Nephron (organoid): ENCODE measurements around the gene CAPN11.

Source experiments
- H3K27ac Mint-ChIP-seq, 3 experiments: 2 replicates each; pipeline ENCODE4 v1.8.0; 2020; ENCODE audit warnings: mixed read lengths in 3 of 3, mild to moderate bottlenecking in 2 of 3, moderate library complexity in 1 of 3
- H3K27me3 Mint-ChIP-seq: 2 replicates; pipeline ENCODE4 v1.8.0; 2021; ENCODE audit warnings: low read depth, mild to moderate bottlenecking, moderate library complexity, mixed read lengths
- H3K36me3 Mint-ChIP-seq: 2 replicates; pipeline ENCODE4 v1.8.0; 2020; ENCODE audit warnings: low read depth, mixed read lengths
- H3K4me1 Mint-ChIP-seq: 2 replicates; pipeline ENCODE4 v1.8.0; 2020; ENCODE audit warnings: mixed read lengths
- H3K4me3 Mint-ChIP-seq, 3 experiments: 2 replicates each; pipeline ENCODE4 v1.8.0; 2020; ENCODE audit warnings: mild to moderate bottlenecking in 3 of 3, mixed read lengths in 3 of 3, moderate library complexity in 2 of 3
- H3K9me3 Mint-ChIP-seq: 2 replicates; pipeline ENCODE4 v1.8.0; 2020; ENCODE audit warnings: mixed read lengths
- TF ChIP-seq, protein P1 (sequence below), 3 experiments: fragments of 200-600 bp; sonication (generic); IDR thresholded peaks; one replicate each; pipeline ENCODE4 v1.5.0; 2021; ENCODE audit warnings: antibody characterized with exemption in 3 of 3; ENCODE audit not compliant: unreplicated experiment in 3 of 3

The CAPN11 gene

DNA sequence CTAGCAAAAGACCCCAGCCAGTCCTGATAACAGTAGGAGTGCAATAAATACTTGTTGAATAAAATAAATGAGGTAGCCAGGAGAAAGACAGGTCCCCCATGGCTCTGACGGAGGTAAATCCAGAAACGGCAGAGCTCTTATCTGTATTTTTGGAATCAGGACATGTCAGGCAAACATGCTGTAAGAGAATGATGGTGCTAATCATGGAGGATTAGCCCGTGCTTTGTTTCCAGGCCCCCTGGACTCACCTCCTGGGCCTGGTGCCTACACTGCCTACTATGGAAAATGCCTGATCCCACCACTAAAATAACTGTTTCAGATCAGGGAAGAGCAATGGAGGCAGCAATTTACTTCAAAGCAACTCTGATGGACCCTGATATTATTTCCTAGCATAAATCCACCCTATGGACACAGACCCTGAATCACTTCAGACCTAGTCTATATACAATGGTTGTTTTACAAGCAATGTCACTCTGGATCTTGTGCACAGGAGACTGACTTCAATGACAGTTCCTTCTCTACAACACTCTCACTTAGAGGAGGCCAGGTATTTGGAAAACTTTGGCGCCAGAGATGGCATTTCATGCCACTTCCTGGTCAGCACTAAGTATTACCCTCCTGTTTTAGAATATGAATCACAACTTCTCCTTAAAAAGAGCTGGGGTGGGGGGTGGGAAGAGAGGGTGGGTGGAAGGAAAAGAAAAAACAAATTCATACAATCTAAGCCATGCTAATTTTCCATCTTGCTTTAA lies 37.8 kb upstream of the CAPN11 start:
- Mint-ChIP-seq H3K36me3 (peaks cover 4% of the 10 kb centered on the region), H3K4me1 (peaks cover 65% of the 10 kb centered on the region), H3K27ac (peak overlapping the region in 2 of 3 experiments; percentile 11 to 54), H3K27me3 (no peaks in the 10 kb centered on the region), H3K4me3 (no peak overlapping the region), H3K9me3 (no peaks in the 10 kb centered on the region)
- TF ChIP-seq, protein P1, sequence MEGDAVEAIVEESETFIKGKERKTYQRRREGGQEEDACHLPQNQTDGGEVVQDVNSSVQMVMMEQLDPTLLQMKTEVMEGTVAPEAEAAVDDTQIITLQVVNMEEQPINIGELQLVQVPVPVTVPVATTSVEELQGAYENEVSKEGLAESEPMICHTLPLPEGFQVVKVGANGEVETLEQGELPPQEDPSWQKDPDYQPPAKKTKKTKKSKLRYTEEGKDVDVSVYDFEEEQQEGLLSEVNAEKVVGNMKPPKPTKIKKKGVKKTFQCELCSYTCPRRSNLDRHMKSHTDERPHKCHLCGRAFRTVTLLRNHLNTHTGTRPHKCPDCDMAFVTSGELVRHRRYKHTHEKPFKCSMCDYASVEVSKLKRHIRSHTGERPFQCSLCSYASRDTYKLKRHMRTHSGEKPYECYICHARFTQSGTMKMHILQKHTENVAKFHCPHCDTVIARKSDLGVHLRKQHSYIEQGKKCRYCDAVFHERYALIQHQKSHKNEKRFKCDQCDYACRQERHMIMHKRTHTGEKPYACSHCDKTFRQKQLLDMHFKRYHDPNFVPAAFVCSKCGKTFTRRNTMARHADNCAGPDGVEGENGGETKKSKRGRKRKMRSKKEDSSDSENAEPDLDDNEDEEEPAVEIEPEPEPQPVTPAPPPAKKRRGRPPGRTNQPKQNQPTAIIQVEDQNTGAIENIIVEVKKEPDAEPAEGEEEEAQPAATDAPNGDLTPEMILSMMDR (IDR thresholded peaks at IDR 0.05; ENCODE audit: unreplicated experiment in 3 of 3), result no peak

DNA sequence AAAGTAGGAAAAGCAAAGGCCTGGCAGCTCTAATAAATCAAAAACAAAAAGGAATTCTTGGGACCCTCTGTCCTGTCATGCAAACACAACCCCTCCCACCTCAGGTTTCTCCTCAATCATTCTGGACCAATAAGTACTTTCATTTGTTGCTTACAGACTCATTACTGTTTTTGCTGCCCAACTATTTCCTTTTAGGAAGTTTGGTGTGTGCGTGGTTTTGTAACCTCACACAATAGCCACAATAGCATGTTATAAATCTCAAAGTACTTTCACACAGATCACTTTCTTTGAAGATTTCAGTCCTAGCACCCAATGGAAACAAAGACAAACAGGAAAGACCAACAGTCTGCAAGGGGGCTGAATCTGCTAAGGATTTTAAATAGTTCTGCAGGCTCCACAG lies 35.8 kb upstream of the CAPN11 start:
- H3K36me3 Mint-ChIP-seq, result peaks cover 4% of the 10 kb centered on the region
- no peaks in the 10 kb centered on the region for H3K27me3 Mint-ChIP-seq
- TF ChIP-seq, protein P1 (IDR thresholded peaks at IDR 0.05; ENCODE audit: unreplicated experiment in 3 of 3), result no peak
- H3K9me3 Mint-ChIP-seq, result no peaks in the 10 kb centered on the region
- H3K27ac Mint-ChIP-seq, result peak overlapping the region; percentile 76 to 81 (median 81)
- peaks cover 62% of the 10 kb centered on the region for H3K4me1 Mint-ChIP-seq
- peak overlapping the region; percentile 21 to 51 (median 25) for H3K4me3 Mint-ChIP-seq

DNA sequence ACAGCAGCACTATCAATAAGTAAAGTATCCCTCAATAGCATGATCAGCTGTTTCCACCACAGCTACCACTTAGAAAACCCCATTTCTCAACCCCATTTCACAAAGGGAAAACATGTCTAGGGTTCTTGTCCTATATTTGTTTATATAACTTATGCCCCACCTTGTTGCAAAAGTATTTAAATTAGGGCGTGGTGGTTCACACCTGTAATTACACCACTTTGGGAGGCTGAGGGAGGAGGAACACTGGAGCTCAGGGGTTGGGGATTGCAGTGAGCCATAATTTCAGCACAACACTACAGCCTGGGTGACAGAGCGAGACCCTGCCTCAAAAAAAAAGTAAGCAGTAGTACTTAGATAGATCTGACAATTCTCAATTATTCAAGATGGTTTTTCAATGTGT lies 35.1 kb upstream of the CAPN11 start:
- TF ChIP-seq, protein P1 (IDR thresholded peaks at IDR 0.05; ENCODE audit: unreplicated experiment in 3 of 3), result no peak
- Mint-ChIP-seq H3K36me3 (peaks cover 4% of the 10 kb centered on the region), H3K27me3 (no peaks in the 10 kb centered on the region), H3K9me3 (no peaks in the 10 kb centered on the region), H3K27ac (peak overlapping the region; percentile 76 to 81 (median 81)), H3K4me1 (peaks cover 59% of the 10 kb centered on the region), H3K4me3 (peak overlapping the region in 2 of 3 experiments; percentile 17 to 25)

DNA sequence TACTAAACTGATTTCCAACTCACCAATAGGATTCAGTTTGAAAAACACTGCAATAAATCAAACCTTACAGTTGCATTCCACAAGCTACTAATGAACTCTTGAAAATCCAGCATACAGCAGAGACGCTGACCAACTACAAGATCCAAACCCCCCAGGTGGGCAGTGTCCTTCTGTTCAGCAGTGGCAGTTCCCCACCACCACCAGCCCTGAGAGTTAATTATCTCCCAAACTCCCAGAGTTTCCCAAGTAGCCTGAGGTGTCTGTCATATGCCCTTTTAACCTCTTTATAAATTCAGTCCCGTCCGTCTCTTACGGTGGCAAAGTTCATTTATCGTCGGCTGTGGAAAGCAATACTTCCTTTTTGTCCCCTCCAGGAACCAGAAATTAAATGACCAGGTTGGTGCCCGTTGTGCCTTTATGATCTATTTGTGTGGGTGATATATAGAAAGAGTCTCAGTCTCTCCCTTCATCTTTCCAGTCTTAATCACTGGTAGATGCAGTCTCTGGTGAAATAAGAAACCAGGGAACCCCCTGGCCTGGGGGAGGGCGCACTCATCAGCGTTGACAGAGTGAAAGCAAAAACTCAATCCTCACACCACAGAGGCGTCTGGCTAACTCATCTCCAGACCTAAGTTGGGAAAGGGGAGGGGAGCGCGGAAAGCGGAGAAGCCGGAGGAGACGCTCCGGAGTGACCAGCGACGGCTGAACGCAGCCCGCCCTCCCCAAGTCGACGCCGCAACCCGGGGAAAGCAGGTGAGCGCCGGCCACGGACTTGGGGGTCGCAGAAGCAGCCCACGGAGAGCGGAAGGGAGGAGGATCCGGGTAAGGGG lies 32.1 kb upstream of the CAPN11 start:
- TF ChIP-seq, protein P1 (IDR thresholded peaks at IDR 0.05; ENCODE audit: unreplicated experiment in 3 of 3), result no peak
- peaks cover 49% of the 10 kb centered on the region for H3K4me1 Mint-ChIP-seq
- peak overlapping the region; percentile 96 to 98 (median 97) for H3K4me3 Mint-ChIP-seq
- no peaks in the 10 kb centered on the region for H3K27me3 Mint-ChIP-seq
- no peaks in the 10 kb centered on the region for H3K9me3 Mint-ChIP-seq
- H3K36me3 Mint-ChIP-seq, result peaks cover 4% of the 10 kb centered on the region
- peak overlapping the region; percentile 91 to 98 (median 96) for H3K27ac Mint-ChIP-seq

DNA sequence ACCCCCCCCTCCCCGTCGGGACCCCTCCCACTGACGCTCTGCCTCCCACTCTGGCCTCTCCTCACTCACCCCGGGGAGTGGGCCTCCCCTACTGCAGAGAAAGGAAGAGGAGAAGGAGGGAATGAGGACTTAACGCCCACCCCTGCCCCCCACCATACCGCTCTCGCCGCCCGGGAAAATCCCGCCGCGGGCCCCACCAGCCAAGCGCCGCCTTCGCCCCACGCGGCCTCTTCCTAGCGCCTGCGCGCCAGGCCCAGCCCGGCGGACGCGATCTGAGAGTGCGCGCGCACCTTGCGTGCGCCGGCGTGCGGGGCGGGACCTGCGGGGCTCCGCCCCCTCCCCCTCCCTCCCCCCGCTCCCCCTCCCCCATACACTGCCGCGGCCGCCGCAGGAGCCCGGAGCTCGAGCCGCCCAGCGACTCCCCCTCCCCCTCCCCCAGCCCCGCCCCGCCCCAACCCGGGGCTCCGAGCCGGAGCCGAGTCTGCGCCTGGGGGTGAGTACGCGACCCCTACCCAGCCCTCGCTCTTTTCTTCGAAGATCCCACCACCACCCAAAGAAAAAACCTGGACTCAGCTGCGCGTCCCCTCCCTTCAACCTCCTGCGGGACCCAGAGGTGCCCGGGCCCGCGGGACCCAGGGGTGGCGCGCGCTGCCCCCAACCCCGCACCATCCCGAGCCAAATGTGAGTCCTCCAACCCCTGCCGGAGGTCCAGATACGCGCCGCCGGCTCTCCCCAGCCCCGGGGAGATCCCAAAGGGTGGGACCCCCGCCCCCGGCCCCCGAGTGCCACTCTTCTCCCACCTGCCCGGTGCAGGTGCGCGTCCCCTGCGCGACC lies 31.2 kb upstream of the CAPN11 start, which contains the start of the genes MRPL14 and TMEM63B:
Gene MRPL14 (minus strand): TSS at position 267 of the 834 bp plus-strand sequence. CDS start 10,841 bp downstream, outside the sequence.
Gene TMEM63B (plus strand): TSS at position 369 of the 834 bp plus-strand sequence. CDS start 7,031 bp downstream, outside the sequence.
- Mint-ChIP-seq H3K27me3 (no peaks in the 10 kb centered on the region), H3K4me3 (peak within 1 kb of the TSS; percentile 96 to 98 (median 97)), H3K27ac (peak within 1 kb of the TSS; percentile 91 to 98 (median 96)), H3K36me3 (peaks cover 4% of the 10 kb centered on the region), H3K4me1 (peaks cover 56% of the 10 kb centered on the region), H3K9me3 (no peaks in the 10 kb centered on the region)
- TF ChIP-seq, protein P1 (IDR thresholded peaks at IDR 0.05; ENCODE audit: unreplicated experiment in 3 of 3), result no peak
